Measurements from ENCODE around the gene BBC3.

Gene BBC3

GRCh38 chr19:47243776-47244547 is 13.0 kb upstream of the BBC3 start:
- peak; percentile 77 for DNase-seq (ENCODE audit: low read depth, low spot score)
- peak overlapping the region; percentile 57 for H3K4me3 ChIP-seq (ENCODE audit: low read depth, low read length)
- ChIA-PET CTCF (interaction anchor here (0.6 to 15.8 kb wide), 28 partner anchors 9 to 232 kb away, joined by 3 to 570 read pairs (median 10); partner anchors contain the start of genes CCDC9, DHX34, INAFM1 and SAE1), POLR2A (interaction anchor here (0.5 to 2.9 kb wide), 16 partner anchors 9 to 458 kb away, joined by 3 to 79 read pairs (median 4); partner anchors contain the start of genes CCDC9 and ZC3H4)
- peak; percentile 97 for TF ChIP-seq CTCF (IDR thresholded peaks at IDR 0.05; ENCODE audit: insufficient read depth, low read length, missing control alignments)

- no peak for DNase-seq (ENCODE audit: low read depth, low spot score)
- no peak for TF ChIP-seq CTCF (IDR thresholded peaks at IDR 0.05; ENCODE audit: insufficient read depth, low read length, missing control alignments)
- CTCF ChIA-PET = interaction anchor here (1.5 to 15.8 kb wide), 8 partner anchors 11 to 163 kb away, joined by 6 to 570 read pairs (median 63); partner anchors contain the start of gene CCDC9
These were observed 12.4 kb upstream of the BBC3 start for GRCh38 chr19:47243364-47243775.

GRCh38 chr19:47241919-47242577 is 11.0 kb upstream of the BBC3 start:
- ChIA-PET POLR2A (interaction anchor here (2.9 kb wide), 1 partner anchor 15 kb away, joined by 79 read pairs; no protein-coding TSS in a partner anchor), CTCF (interaction anchor here (12.4 kb wide), 1 partner anchor 89 kb away, joined by 512 read pairs; no protein-coding TSS in a partner anchor)
- no peak for DNase-seq (ENCODE audit: low read depth, low spot score)
- H3K4me3 ChIP-seq (ENCODE audit: low read depth, low read length) = no peak overlapping the region
- TF ChIP-seq CTCF (IDR thresholded peaks at IDR 0.05; ENCODE audit: insufficient read depth, low read length, missing control alignments) = no peak

More at GRCh38 chr19:47243364-47243775, 12.4 kb upstream of the BBC3 start:
- POLR2A ChIA-PET = interaction anchor here (0.6 to 2.9 kb wide), 3 partner anchors 11 to 130 kb away, joined by 4 to 79 read pairs (median 5); partner anchors contain the start of gene ZC3H4
- H3K4me3 ChIP-seq (ENCODE audit: low read depth, low read length) = peak overlapping the region; percentile 57

GRCh38 chr19:47240996-47241918 is 10.3 kb upstream of the BBC3 start:
- ChIA-PET POLR2A (interaction anchor here (0.6 kb wide), 1 partner anchor 31 kb away, joined by 3 read pairs; no protein-coding TSS in a partner anchor), CTCF (interaction anchor here (0.8 to 2.5 kb wide), 3 partner anchors 9 to 30 kb away, joined by 3 to 12 read pairs (median 4); partner anchors contain the start of gene CCDC9)
- no peak for DNase-seq (ENCODE audit: low read depth, low spot score)
- H3K4me3 ChIP-seq (ENCODE audit: low read depth, low read length) = peak overlapping the region; percentile 25; the same call in 1 of the 2 replicates
- TF ChIP-seq CTCF (IDR thresholded peaks at IDR 0.05; ENCODE audit: insufficient read depth, low read length, missing control alignments) = no peak

GRCh38 chr19:47240556-47240955 is 9.6 kb upstream of the BBC3 start:
- no peak overlapping the region; the same call in 1 of the 2 replicates for H3K4me3 ChIP-seq (ENCODE audit: low read depth, low read length)
- no peak for DNase-seq (ENCODE audit: low read depth, low spot score)
- ChIA-PET POLR2A (interaction anchor here (0.6 to 0.9 kb wide), 2 partner anchors 15 to 30 kb away, joined by 3 to 4 read pairs; no protein-coding TSS in a partner anchor), CTCF (interaction anchor here (0.7 to 2.5 kb wide), 4 partner anchors 8 to 30 kb away, joined by 3 to 12 read pairs (median 4); partner anchors contain the start of gene CCDC9)
- no peak for TF ChIP-seq CTCF (IDR thresholded peaks at IDR 0.05; ENCODE audit: insufficient read depth, low read length, missing control alignments)

Data from AG04449 (cell line).